ENCODE results near the gene MAP2K7.
A peak's percentile ranks its signal among the peaks of the same experiment; 100 is the strongest.

The MAP2K7 gene

GRCh38 chr19:7866399-7867091 lies 37.1 kb upstream of the MAP2K7 start:
- DNase-seq (ENCODE audit: low read depth in 2 of 2, low spot score in 1 of 2) = no peak

- no peak for DNase-seq (ENCODE audit: low read depth in 2 of 2, low spot score in 1 of 2)
Observed at GRCh38 chr19:7867092-7867844, 36.4 kb upstream of the MAP2K7 start.

GRCh38 chr19:7868326-7868670 lies 35.4 kb upstream of the MAP2K7 start:
- no peak for DNase-seq (ENCODE audit: low read depth in 2 of 2, low spot score in 1 of 2)

GRCh38 chr19:7868671-7869452 lies 34.8 kb upstream of the MAP2K7 start:
- DNase-seq (ENCODE audit: low read depth in 2 of 2, low spot score in 1 of 2) = peak; percentile 50 to 67

- DNase-seq (ENCODE audit: low read depth in 2 of 2, low spot score in 1 of 2) = peak; percentile 65 to 69
Observed at GRCh38 chr19:7869453-7869909, 34.2 kb upstream of the MAP2K7 start.

- DNase-seq (ENCODE audit: low read depth in 2 of 2, low spot score in 1 of 2) = peak in 1 of 2 donors; percentile 11
Observed at GRCh38 chr19:7869910-7870511, 33.7 kb upstream of the MAP2K7 start.

GRCh38 chr19:7870571-7871436 lies 32.9 kb upstream of the MAP2K7 start:
- DNase-seq (ENCODE audit: low read depth in 2 of 2, low spot score in 1 of 2) = no peak

GRCh38 chr19:7871437-7872305 lies 32.0 kb upstream of the MAP2K7 start:
- peak; percentile 33 to 65 for DNase-seq (ENCODE audit: low read depth in 2 of 2, low spot score in 1 of 2)

GRCh38 chr19:7872306-7873204 lies 31.1 kb upstream of the MAP2K7 start:
- no peak for DNase-seq (ENCODE audit: low read depth in 2 of 2, low spot score in 1 of 2)

- no peak for DNase-seq (ENCODE audit: low read depth in 2 of 2, low spot score in 1 of 2)
Observed at GRCh38 chr19:7873304-7874075, 30.2 kb upstream of the MAP2K7 start.

GRCh38 chr19:7874076-7874896 lies 29.4 kb upstream of the MAP2K7 start, which contains the start of gene PRR36:
PRR36 (minus strand) TSS chr19:7874390; CDS start chr19:7873689, 701 bp downstream.
- no peak for DNase-seq (ENCODE audit: low read depth in 2 of 2, low spot score in 1 of 2)

- no peak for DNase-seq (ENCODE audit: low read depth in 2 of 2, low spot score in 1 of 2)
Observed at GRCh38 chr19:7874897-7875273, 28.8 kb upstream of the MAP2K7 start.

GRCh38 chr19:7877249-7877836 lies 26.3 kb upstream of the MAP2K7 start:
- DNase-seq (ENCODE audit: low read depth in 2 of 2, low spot score in 1 of 2) = no peak

- no peak for DNase-seq (ENCODE audit: low read depth in 2 of 2, low spot score in 1 of 2)
Observed at GRCh38 chr19:7879111-7879807, 24.4 kb upstream of the MAP2K7 start.

GRCh38 chr19:7879836-7880235 lies 23.8 kb upstream of the MAP2K7 start:
- no peak for DNase-seq (ENCODE audit: low read depth in 2 of 2, low spot score in 1 of 2)

- no peak for DNase-seq (ENCODE audit: low read depth in 2 of 2, low spot score in 1 of 2)
Observed at GRCh38 chr19:7881910-7882309, 21.8 kb upstream of the MAP2K7 start.

Data from stimulated activated CD8-positive, alpha-beta memory T cell treated with anti-CD3 and anti-CD28 coated beads, Interleukin-4, amount 100 ng/mL, for 1 hour (primary cell).